GM21529 (cell line): ENCODE data around the gene FBXO41.

Experiments
- ATAC-seq: cut with Tn5 transposase; IDR thresholded peaks from one replicate; pipeline ENCODE4 v1.9.1; 2021; ENCODE audit not compliant: unreplicated experiment

The FBXO41 gene

GRCh38 chr2:73290049-73290839 is 6.0 kb upstream of the FBXO41 start:
- ATAC-seq, result no peak

- no peak for ATAC-seq
Observed at GRCh38 chr2:73289304-73289703, 5.0 kb upstream of the FBXO41 start.

DNA sequence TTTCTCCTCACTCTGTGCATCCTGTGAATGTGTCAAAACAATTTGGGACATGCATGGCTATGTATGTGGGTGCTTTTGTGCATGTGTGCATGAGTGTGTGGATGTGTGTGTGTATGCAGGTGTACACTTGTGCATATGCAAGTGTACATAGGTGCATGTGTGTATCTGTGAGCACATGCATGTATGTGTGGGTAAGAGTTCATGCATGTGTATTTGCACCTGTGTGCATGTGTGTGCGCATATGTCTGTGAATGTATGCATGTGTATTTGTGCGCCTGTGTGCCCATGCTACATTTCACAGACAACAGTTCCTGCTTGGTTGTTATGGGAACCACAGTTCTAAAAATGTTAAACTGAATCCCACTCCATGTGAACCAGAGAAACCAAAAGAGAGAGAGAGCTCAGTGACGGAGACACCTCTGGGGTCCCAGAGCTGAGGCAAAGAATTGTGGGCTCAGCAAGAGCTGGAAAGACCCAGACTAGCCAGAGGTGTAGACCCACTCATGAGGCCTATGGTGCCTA is 1.9 kb upstream of the FBXO41 start:
- ATAC-seq, result no peak

DNA sequence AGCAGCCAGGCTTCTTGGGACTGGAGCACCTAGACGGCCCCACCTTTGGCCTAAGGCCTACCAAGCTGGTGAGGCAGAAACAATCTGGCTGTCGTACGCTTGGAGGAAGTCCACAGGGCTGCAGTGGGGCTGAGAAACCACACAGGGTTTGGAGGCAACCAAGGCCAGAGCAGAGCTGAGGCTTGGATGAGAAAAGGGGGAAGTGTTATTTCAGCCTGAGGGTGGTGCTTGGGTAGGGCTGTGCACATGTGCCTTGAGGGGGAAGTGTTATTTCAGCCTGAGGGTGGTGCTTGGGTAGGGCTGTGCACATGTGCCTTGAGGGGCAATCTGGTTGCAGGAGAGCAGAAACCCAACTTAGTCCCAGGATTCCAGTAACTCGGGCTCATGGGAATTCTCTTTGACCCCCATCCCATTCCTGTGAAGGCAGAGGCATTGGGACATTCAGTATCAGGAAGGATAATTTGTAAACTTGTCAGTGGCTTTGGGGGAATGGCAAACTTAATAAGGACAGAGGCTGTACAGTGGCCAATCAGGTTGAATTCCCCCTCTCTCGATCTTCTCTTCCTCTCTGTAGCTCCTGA is 971 bp upstream of the FBXO41 start:
- peak; percentile 62 for ATAC-seq

DNA sequence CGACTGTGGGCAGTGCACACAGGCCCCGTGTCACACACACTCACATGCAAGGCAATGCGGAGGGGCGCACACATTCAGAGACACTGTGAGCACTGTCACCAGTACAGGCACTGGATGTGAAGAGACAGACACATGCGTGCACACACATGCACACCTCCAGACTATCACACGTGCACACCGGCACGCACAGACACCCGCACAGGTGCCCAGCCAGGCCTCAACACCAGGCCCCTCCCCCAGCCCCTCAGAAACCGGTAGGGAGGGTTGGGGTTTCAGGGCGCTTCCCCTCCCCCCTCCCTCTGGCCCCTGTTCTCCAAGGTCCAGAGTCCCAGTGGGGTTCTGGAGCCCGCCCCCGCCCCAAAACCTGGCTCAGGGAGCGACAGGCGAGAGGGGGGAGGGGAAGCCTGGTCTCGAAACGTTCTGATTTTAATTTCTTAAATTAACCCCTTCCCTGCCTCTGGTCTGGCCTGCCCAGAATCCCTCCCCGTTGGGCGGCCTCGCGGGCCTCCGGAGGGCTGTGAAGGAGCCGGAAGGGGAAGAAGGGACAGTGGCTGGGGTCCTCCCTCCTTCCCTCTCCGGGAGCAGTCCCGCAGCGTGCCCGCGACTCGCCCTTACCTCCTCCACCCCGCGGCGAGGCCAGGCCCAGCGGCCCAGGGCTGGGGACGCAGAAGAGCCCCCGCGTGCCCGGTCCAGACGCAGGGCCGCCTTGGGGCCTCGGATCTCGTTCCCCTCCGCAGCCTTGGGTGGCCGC is 558 bp downstream of the FBXO41 start:
- ATAC-seq, result peak; percentile 26

GRCh38 chr2:73282924-73283544 is 1.2 kb downstream of the FBXO41 start:
- no peak for ATAC-seq

- no peak for ATAC-seq
Observed at GRCh38 chr2:73281244-73281643, 3.0 kb downstream of the FBXO41 start.

- ATAC-seq, result no peak
Observed at GRCh38 chr2:73279852-73280251, 4.4 kb downstream of the FBXO41 start.

DNA sequence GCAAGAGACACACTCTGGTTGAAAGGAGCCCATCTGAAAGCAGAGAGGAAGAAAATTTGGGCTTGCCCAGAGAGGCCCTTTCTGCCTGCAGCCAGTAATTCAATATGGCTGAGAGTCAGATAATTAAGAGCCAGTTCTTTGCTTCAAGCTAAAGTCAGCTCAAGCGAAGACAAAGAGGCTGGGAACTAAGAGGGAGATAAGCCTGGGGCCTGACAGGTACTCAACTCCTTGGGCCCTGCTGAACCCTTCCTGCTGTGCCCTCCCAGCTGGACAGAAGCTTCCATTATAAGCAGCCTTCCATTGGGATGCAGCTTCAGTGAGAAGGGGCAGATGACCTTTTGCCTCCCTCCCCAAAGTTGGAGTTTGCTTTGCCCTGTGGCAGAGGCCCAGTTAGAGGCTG is 12.0 kb downstream of the FBXO41 start:
- no peak for ATAC-seq

DNA sequence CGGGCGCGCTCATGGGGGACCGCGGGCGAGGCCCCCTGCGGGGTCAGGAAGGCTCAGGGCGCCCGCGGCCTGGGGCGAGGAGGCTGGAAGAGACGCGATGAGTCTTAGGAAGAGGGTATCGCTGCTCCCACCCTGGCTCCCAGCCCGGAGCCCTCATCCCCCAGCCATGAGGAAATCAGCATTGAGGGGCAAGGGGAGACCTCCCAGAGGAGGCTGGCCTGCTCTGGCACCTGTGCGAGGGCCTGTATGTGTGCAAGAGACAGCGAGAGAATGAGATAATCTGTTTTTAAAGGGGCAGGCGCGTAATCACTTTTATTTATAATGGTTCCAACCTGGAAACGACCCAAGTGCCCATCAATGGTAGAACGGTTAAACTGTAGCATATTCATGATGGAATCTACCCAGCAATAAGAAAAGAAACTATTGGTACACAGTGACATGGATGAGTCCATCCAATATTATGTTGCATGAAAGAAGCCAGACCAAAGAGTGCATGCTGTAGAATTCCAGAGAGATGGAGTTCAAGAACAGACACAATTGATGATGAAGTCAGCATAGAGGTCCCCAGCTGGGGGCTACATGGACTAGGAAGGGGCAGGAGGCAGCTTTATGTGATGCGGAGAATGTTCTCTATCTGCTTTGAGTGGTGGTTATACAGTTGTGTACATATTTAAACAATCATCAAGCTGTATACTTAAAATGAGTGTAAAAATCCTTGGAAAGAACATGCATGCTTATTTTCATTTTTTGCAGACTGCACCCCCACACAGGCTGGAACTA is 14.4 kb downstream of the FBXO41 start:
- peak; percentile 25 for ATAC-seq

- ATAC-seq, result peak; percentile 83
Observed at GRCh38 chr2:73268830-73269685, 15.2 kb downstream of the FBXO41 start.

DNA sequence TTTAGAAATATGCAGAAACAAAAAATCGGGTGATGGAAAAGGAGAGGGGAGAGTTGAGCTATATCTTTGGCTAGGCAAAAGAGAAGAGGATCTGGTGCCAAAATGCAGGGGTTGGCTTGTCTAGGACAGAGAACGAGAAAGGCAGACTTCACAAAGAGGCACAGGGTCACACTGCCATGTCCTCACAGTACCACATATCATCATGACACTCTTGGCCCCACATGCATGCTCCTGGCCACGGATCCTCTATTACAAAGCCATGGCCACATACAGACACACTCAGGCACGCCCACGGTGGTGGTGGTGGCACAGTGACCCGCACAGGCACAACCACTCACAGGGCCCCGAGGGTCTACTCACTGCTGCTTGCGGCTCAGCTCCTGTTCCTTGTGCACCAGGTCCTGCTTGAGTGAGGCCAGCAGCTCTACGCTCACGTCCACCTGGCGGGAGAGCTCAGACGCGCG is 15.9 kb downstream of the FBXO41 start:
- no peak for ATAC-seq

- ATAC-seq, result no peak
Observed at GRCh38 chr2:73267008-73267407, 17.3 kb downstream of the FBXO41 start.

GRCh38 chr2:73266061-73266901 is 18.0 kb downstream of the FBXO41 start:
- no peak for ATAC-seq

- ATAC-seq, result no peak
Observed at GRCh38 chr2:73265298-73266060, 18.8 kb downstream of the FBXO41 start.

DNA sequence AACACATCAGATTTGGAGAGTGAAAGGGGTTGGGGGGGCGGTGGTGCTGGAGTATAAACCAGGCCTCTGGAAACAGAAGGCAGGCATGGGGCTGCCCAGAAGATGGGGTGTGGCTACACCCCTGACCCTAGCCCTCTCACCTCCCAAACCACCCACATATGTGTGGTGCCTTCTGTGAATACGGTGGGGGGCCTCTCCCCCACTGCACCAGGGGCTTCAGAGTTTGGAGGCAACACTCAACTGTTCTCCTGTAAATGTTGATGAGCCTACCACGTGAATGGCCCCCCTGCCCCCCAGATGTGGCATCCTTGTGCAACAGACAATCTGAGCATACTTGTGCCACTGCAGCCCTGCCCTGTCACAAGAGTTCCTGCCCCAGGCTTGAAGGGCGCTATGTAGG is 19.5 kb downstream of the FBXO41 start:
- no peak for ATAC-seq

DNA sequence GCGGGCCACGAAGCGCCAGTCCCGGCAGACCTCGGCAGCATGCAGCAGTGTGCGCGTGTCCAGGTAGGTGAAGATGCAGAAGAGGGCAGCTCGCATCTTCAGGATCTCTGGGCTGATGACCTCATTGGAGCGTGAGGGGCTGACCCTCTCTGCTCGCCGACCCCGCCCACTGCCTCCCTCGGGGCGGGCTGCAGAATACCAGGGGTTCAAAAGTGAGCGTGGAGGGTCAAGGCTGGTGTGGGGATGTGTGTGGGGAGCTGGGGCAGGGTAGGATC is 20.0 kb downstream of the FBXO41 start:
- ATAC-seq, result no peak
